ENCODE results near the gene LSM7.
A peak's percentile ranks its signal among the peaks of the same experiment; 100 is the strongest.
"Not testable (repeated sequence)": the region's sequence is repeated elsewhere in the genome, so short reads cannot be mapped to it uniquely, and the experiment has no call there.

LSM7 gene

GRCh38 chr19:2355168-2356035, 27.0 kb upstream of the LSM7 start:
- no peak for DNase-seq

DNA sequence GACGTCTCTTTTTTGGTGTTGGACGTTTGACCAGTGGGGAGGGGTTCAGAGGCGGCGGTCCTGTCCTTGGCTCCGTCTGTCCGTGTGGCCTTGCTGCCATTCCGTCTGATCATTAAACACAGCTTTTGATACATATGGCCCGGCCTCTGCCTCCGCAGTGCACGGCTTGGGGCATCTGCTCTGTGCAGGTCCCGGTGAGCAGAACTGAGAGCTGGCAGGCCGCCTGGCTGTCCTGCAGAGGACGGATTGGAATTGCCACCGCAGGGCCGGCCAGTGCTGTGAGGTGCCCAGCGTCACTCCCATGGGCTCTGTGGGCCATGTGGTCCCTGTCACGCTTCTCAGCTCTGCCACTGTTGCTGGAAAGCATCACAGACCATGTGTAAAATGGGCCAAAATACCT, 26.3 kb upstream of the LSM7 start:
- no peak for DNase-seq

- DNase-seq, result no peak
Measured at GRCh38 chr19:2353887-2354592, 25.7 kb upstream of the LSM7 start.

GRCh38 chr19:2353159-2353886, 24.9 kb upstream of the LSM7 start:
- DNase-seq, result no peak

DNA sequence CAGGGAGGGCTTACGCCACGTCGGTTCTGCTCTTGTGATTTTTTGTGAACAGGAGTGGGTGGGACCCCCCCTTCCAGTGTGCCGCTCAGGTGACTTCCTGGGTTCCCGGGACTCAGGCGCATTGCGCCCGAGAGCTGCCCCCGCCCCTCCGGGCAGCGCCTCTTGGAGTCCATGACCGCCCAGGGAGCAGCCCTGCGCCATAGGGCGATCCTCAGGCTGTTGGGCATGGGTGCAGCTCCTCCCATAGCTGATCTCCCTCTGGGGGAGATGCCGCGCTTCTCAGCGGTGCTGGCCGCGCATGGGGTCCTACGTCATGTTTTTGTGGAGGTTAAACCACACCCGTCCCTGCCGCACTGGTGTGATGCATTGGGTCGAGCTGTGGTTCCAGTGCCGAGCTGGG, 23.7 kb upstream of the LSM7 start:
- DNase-seq, result no peak

- no peak for DNase-seq
Measured at GRCh38 chr19:2351591-2351990, 23.2 kb upstream of the LSM7 start.

- DNase-seq, result no peak
Measured at GRCh38 chr19:2350656-2351055, 22.3 kb upstream of the LSM7 start.

DNA sequence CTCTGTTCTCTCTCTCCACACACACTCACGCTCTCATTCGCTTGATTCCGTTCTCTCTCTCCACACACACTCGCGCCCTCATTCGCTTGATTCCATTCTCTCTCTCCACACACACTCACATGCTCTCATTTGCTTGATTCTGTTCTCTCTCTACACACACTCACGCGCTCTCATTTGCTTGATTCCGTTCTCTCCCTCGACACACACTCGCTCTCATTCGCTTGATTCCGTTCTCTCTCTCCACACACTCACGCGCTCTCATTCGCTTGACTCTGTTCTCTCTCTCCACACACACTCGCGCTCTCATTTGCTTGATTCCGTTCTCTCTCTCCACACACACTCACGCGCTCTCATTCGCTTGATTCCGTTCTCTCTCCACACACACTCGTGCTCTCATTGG, 21.4 kb upstream of the LSM7 start:
- DNase-seq, result not testable (repeated sequence)

DNA sequence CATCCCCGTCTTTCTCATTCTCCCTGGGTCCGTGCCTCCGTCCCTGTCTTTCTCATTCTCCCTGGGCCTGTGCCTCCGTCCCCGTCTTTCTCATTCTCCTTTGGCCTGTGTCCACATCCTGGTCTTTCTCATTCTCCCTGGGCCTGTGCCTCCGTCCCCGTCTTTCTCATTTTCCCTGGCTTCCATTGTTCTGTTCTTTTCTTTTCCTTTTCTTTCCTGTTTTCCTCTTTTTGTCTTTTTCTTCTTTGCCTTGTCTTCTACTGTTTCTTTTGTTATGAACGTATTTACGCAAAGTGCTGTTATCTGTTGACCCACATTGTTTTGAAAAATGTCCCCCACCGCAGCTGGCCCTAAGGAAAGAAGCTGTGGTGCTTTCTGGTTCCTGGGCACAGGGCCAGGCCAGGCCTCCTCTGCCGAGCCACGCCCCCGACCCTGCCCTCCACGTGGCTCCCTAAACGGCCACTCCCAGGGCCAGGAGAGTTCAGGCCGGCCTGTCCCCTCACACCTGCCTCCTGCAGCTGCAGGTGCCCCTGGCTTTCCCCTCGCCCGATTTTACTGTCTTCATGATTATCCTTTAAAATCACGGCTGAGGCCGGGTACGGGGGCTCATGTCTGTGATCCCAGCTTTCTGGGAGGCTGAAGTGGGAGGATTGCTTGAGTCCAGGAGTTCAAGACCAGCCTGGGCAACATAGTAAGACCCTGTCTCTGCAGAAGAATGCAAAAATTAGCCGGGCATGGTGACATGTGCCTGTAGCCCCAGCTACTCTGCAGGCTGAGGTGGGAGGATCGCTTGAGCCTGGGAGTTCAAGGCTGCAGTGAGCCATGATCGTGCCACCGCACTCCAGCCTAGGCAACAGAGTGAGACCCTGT, 17.6 kb upstream of the LSM7 start:
- DNase-seq, result peak in 1 of 2 experiments; percentile 16

DNA sequence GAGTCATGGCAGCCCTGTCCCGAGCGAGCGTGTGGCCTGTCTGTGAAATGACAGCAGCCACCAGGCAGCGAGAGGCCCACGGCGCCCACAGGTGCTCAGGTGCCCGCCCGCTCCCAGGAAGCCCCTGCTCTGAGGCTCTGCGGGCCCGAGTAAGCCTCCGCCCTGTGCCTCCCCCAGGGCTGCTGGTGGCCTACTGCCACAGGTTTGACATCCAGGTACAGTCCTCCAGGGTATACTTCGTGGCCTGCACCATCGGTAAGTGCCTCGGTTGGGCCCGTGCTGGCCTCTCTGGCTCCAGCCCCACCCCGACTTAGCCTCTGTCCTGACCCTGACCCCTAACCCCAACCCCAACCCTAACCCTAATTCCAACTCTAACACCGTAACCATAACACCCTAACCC, 16.7 kb upstream of the LSM7 start:
- DNase-seq, result no peak

DNA sequence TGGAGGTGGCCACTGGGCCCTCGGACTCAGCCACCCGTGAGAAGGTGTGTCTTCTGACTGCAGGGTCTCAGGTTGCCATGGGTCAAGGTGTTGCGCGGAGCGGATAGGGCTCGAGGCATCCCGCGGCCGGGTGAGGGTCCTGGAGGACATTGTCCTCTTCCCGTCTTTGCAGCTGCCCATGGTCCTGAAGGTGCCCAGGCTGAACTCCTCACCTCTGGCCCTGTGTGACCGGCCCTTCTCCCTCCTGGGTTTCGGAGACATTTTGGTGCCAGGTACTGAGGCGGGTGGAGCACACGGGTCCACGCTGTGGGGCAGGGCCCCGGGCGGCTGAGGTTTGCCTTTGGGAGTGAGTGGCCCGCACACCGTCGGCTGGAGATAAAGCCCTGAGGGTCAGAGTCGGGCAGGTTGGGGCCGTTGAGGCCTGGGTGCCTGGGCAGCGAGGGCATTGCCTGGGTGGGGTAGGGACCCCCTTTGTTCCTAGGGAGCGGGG, 16.0 kb upstream of the LSM7 start:
- DNase-seq, result no peak

GRCh38 chr19:2343289-2343982, 15.1 kb upstream of the LSM7 start:
- DNase-seq, result no peak

GRCh38 chr19:2342656-2343288, 14.4 kb upstream of the LSM7 start:
- DNase-seq, result no peak

DNA sequence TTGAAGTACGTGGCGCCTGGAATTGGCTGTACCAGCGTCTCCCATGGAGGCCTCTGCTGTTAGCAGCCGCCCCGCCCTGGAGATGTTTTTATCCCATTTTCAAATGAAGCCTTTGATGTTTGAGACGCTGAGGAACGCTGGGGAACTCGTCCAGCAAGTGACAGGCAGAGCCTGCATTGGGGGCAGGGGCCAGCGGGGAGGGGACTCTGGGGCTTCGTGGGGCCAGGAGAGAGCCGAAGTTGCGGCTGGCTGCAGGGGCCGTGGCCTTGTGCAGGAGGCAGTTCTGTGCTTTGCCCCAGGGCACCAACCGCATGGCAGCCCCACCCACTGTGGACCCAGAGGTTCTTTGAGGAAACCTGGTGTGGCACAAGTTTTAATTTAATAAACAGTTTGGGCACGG, 13.6 kb upstream of the LSM7 start:
- no peak for DNase-seq

GRCh38 chr19:2341244-2341751, 12.9 kb upstream of the LSM7 start:
- DNase-seq, result no peak

DNA sequence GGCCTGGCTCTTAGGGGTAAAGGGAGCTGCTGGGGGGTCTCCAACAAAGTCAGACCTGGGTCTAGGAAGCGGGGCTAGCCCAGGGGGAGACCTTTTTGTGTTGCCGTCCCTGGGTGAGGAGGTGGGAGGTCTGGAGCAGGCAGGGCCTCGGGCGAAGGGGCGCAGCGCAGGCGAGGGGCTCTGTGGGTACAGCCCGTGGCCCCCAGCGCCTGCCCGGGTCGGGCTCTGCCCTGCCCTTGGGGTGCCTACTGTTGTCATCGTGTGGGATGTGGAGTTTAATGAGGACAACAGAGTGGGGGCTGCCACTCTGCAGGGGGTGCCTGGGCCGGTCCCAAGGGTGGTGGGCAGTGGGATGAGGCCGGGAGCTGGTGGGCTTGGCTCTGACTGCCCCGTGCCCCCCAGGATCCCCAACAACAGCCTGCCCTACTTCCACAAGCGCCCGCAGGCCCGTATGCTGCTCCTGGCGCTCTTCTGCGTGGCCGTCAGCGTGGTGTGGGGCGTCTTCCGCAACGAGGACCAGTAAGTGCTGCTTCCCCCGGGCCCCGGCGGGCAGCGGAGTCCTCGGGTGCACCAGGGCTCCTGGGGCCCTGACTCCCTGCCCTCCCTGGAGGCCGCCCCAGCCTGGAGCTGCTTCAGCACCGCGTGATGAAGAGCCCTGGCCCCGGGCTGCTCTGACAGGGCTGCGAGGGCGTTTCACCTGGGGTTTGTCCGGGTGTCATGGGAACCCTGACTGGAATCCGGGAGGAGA, 12.3 kb upstream of the LSM7 start:
- no peak for DNase-seq

DNA sequence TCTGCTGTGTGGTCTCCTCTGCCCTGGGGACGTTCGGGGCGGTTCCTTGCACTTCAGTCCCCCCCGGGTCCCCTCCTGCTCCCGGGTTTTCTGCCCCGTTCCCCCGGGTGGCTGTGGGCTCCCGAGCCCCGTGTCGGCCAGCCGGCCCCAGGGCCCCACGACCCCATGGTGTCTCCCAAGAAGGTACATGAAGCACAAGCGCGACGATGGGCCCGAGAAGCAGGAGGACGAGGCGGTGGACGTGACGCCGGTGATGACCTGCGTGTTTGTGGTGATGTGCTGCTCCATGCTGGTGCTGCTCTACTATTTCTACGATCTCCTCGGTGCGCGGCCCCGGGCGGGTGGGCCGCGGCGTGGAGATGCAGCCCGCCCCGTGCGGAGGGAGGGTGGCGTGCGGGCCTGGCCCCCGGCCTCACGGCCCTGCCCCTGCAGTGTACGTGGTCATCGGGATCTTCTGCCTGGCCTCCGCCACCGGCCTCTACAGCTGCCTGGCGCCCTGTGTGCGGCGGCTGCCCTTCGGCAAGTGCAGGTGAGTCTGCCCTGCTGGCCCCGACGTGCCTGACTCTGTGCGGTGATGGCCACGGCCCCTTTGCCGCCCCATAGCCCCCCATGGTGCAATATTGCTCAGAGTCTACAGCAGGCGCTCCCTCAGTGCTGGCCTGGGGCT, 11.4 kb upstream of the LSM7 start:
- no peak for DNase-seq

- DNase-seq, result no peak
Measured at GRCh38 chr19:2338751-2339643, 10.6 kb upstream of the LSM7 start.

Data from NCI-H2081 (cell line).